GM19025 (cell line): ENCODE data around the gene CACNA1B.
"Not testable (repeated sequence)": the region's sequence is repeated elsewhere in the genome, so short reads cannot be mapped to it uniquely, and the experiment has no call there.

Experiments used
- ATAC-seq: cut with Tn5 transposase; IDR thresholded peaks from one replicate; pipeline ENCODE4 v1.9.1; 2021; ENCODE audit warnings: mild to moderate bottlenecking, low read depth, moderate library complexity; ENCODE audit not compliant: unreplicated experiment

CACNA1B gene

GRCh38 chr9:137877506-137878122 is at the start of gene CACNA1B:
Gene CACNA1B, plus strand, starts transcription at chr9:137877782. Its CDS starts 152 bp downstream, at chr9:137877934.
- ATAC-seq: not testable (repeated sequence)

DNA sequence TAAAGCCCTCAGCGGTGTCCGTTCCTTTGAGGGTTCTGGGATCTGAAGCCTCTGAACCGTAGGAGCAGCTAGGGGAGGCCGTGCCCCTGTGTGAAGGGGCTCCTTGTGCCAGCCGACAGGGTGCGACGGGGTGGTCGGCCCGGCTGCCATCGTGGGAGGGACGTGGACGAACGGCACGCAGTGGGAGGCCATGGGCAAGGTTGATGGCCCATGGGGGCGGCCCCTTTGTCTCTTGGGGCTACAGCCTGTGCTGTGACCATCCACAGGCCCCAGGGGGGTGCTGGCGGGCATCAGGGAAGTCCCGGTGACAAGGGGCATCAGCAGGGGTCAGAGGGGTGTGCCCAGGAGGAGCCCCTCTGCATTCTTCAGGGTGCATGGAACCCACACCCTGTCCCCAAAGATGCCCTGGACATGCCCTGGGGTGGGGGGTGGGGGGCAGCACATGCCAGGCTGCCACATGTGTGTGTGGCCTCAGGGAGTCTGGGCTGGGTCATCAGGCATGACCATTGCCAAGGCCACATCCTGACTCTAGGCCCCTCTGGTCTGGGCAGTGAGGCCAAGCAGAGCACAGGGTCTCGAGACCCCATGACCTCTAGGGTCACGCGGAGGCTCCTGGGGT is 49.6 kb upstream of the CACNA1B start:
- ATAC-seq: no peak

- ATAC-seq: no peak
Observed at GRCh38 chr9:137828527-137829259, 48.9 kb upstream of the CACNA1B start.

DNA sequence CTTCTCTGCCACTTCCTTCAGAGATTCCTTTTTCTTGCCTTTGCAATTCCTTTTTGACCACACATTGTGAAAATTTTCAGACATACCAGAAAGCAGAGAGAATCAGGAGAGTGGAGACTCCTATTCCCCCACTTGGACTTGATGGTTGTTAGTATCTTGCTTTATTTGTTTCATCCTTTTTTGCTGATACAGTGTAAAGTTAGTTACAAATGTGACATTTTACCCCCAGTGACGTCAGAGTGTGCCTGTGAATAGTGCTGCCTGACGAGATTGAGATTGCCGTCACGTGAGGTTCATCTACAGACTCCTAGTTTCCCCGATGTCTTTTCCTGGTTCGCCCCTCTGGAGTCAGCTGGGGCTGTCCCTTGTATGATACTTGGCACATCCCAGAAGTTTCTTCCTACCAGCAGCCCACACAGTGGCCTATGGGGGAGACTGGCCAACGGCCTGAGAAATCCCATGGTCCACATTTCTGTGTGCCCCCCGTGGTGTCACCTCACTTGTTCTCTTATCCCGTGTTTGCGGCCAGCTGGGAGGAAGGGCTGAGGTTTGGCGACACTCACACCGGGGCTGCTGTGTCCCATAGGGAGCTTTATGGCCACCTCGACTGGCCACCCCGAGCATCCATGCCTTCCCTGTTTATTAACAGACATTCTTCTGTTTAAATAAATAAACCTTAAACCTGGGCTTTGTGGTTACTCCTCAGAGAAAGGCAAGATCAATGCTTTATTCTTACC is 48.2 kb upstream of the CACNA1B start:
- no peak for ATAC-seq

GRCh38 chr9:137832191-137832700 is 45.3 kb upstream of the CACNA1B start:
- ATAC-seq: no peak

- no peak for ATAC-seq
Observed at GRCh38 chr9:137832830-137833590, 44.6 kb upstream of the CACNA1B start.

- no peak for ATAC-seq
Observed at GRCh38 chr9:137833721-137834613, 43.6 kb upstream of the CACNA1B start.

DNA sequence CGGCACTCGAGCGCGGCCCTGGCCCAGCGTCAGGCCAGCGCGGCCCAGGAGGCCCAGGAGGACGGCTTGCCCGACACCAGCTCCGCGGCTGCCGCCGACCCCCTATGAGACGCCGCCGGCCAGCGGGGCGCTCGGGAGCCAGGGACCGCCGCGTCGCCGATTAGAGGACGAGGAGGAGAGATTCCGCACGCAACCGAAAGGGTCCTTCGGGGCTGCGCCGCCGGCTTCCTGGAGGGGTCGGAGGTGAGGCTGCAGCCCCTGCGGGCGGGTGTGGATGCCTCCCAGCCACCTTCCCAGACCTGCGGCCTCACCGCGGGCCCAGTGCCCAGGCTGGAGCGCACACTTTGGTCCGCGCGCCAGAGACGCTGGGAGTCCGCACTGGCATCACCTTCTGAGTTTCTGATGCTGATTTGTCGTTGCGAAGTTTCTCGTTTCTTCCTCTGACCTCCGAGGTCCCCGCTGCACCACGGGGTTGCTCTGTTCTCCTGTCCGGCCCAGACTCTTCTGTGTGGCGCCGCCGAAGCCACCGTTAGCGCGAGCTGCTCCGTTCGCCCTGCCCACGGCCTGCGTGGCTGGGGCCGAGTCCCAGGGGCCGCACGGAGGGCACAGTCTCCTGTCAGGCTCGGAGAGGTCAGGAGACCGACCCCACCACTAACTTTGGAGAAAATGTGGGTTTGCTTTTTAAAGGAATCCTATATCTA is 42.6 kb upstream of the CACNA1B start:
- ATAC-seq: no peak

DNA sequence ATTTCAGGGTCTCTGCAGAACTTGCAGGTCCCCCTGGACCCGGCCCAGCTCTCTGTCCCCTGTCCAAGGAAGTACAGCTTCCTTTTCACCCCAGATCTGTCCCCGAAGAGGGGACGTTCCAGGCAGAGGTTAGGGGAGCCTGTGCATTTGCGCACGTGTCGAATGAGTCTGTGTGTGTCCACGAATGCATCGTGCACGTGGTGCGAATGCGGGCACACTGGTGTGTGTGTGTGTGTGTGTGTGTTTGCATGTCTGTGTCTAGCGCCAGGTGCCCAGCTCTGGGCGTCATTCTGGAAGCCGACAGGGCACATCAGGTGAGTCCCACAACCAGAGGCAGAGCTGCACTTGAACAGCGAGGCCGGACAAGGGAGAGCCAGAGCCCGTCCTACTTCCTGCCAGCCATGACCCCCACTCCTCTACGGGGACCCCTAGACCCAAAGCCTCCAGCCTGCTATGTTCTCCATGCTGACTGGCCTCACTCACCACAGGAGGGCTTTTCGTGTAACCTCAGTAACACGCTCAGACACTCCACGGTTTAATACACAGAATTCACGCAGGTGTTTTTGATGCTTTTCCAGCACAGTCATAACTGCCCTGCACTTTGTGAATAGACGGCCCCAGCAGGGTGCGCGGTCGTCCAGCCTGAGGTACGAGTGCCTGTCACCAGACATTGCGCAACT is 41.3 kb upstream of the CACNA1B start:
- no peak for ATAC-seq

DNA sequence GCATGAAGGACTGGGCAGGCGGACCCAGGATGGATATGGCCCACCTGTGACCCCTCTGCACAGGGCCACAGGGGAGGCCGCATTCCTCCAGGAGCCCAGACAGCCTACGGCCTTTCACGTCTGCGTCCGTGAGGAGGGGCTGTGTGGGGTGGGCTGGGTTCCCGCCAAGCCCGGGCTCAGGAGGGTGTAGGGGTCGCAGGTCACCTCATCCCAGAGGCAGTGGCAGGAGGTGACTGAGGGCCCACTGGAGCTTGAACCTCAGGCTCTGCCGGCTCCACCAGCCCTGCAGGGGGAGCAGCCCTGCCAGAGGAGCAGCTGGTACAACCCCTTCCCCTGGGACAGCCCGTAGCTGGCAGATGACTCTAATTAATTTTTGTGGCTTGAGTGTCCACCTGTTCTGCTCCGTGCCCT is 40.7 kb upstream of the CACNA1B start:
- no peak for ATAC-seq

- no peak for ATAC-seq
Observed at GRCh38 chr9:137837345-137838278, 40.0 kb upstream of the CACNA1B start.

DNA sequence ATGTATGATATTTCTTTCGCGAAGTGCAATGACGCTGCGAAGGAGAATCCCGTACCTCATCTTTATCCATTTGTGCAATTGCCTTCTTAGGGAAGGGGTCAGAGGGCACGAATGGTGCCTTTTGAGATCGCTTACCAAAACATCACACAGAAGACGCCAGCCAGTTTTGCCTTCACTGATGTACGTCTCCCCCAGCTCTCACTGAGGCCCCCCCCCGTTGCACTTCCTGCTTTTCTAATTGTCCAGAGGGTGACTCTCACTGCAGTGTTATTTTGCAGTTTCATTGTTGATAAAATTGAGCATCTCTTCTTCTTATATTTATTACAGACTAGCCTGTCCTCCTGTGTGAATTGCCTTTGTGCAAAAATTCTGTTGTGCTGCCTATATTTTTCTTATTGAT is 39.0 kb upstream of the CACNA1B start:
- no peak for ATAC-seq

- no peak for ATAC-seq
Observed at GRCh38 chr9:137843355-137843754, 34.2 kb upstream of the CACNA1B start.

- ATAC-seq: no peak
Observed at GRCh38 chr9:137851516-137852267, 25.9 kb upstream of the CACNA1B start.

- ATAC-seq: no peak
Observed at GRCh38 chr9:137853392-137853995, 24.1 kb upstream of the CACNA1B start.

DNA sequence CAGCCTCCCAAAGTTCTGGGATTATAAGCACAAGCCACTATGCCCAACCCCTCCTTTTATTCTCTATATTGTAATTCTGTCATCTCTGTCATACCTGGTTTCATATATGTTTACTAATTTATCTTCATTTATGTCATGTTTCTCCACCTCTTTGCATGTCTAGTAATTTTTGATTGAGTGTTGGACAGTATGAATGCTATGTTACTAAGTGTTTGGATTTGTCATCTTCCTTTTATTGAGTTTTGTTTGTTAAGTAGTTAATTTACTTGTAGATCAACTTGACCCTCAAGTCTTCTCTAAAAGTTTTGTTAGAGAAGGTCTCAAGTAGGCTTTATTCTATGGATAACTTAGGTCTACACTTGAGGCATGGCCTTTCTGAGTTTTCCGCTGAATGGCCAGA is 17.2 kb upstream of the CACNA1B start:
- no peak for ATAC-seq
